Mucosa of descending colon (tissue), 3 donors: ENCODE data around the gene PPP4R3B. TPM values are rescaled to one million over a fixed set of nuclear protein-coding genes. Genes with fewer than 3 reads are reported as not detected.

Source experiments
- ATAC-seq: fragments of 200-7000 bp; cut with Tn5 transposase; one replicate; pipeline ENCODE4 v1.9.1; 2020; ENCODE audit warnings: mild to moderate bottlenecking, moderate library complexity
- DNase-seq, 3 donors: peaks; one replicate each; pipeline ENCODE4 v3.0.0-alpha.2; 2020
- H3K36me3 ChIP-seq: fragments of 200-600 bp; one replicate; pipeline ENCODE4 v1.8.0; 2021; ENCODE audit warnings: low read depth, mild to moderate bottlenecking
- H3K4me1 ChIP-seq: fragments of 200-600 bp; one replicate; pipeline ENCODE4 v1.8.0; 2021; ENCODE audit warnings: low read depth, mild to moderate bottlenecking
- H3K4me3 ChIP-seq: fragments of 200-600 bp; one replicate; pipeline ENCODE4 v1.8.0; 2021; ENCODE audit warnings: mild to moderate bottlenecking
- H3K9me3 ChIP-seq: fragments of 200-600 bp; one replicate; pipeline ENCODE4 v1.8.0; 2021; ENCODE audit warnings: mild to moderate bottlenecking
- CTCF ChIP-seq: fragments of 200-600 bp; IDR thresholded peaks from one replicate; pipeline ENCODE4 v1.8.0; 2022; ENCODE audit warnings: antibody characterized with exemption, mild to moderate bottlenecking
- intact Hi-C, 2 donors: fragments of 100-400 bp; cut with DNase I in 1 of 2; cut with micrococcal nuclease in 1 of 2; formaldehyde crosslinking; loops; one replicate each; pipeline versions ENCODE4 v1.11.0 to v1.11.1; 2022; cut with DNase I, micrococcal nuclease
- total RNA-seq, 3 donors: library from RNA; stranded (reverse); fragmentation: NEBNext Ultra II Directional in 2 of 3; extraction: Animal tissue kit (Norgen Biotek cat#: 25700) in 2 of 3; gene quantifications; one replicate each; pipeline versions ENCODE4 v1.2.1 to v1.2.4, GENCODE V29; 2021 to 2023
- donor health status: DM: no; HTN: no; CAD: no; lungs with moderate emphysema.
- donor health status: DM: no; HTN: no; CAD: no.
- donor health status: DM: no; HTN: yes; CAD: no.

The PPP4R3B gene
- total RNA-seq, 3 donors from 2014 or later, result 66.4 to 89.0 (median 68.5) TPM

GRCh38 chr2:55627915-55628314 is 10.5 kb upstream of the PPP4R3B start:
- no peak overlapping the region for H3K4me3 ChIP-seq
- intact Hi-C loops, result no loop called here
- no peaks in the 10 kb centered on the region for H3K4me1 ChIP-seq
- TF ChIP-seq CTCF, result no peak
- DNase-seq (no peak), ATAC-seq (no peak)
- H3K36me3 ChIP-seq, result no peaks in the 10 kb centered on the region
- no peaks in the 10 kb centered on the region for H3K9me3 ChIP-seq

GRCh38 chr2:55621802-55622201 is 4.4 kb upstream of the PPP4R3B start:
- peaks cover 23% of the 10 kb centered on the region for H3K4me1 ChIP-seq
- TF ChIP-seq CTCF, result no peak
- intact Hi-C loops, result no loop called here
- no peak for DNase-seq
- H3K9me3 ChIP-seq, result no peaks in the 10 kb centered on the region
- ATAC-seq, result no peak
- no peak overlapping the region for H3K4me3 ChIP-seq
- no peaks in the 10 kb centered on the region for H3K36me3 ChIP-seq

GRCh38 chr2:55620123-55620779 is 2.8 kb upstream of the PPP4R3B start:
- Histone ChIP-seq H3K36me3 (no peaks in the 10 kb centered on the region), H3K4me3 (no peak overlapping the region), H3K9me3 (no peaks in the 10 kb centered on the region), H3K4me1 (peaks cover 27% of the 10 kb centered on the region)
- peak in 1 of 3 donors; percentile 11 for DNase-seq
- peak; percentile 8 for TF ChIP-seq CTCF
- no peak for ATAC-seq
- intact Hi-C loops, result no loop called here

GRCh38 chr2:55618275-55619055 is 1.0 kb upstream of the PPP4R3B start:
- TF ChIP-seq CTCF, result no peak

GRCh38 chr2:55618025-55618274 is 528 bp upstream of the PPP4R3B start:
- Histone ChIP-seq H3K4me1 (peaks cover 28% of the 10 kb centered on the region), H3K9me3 (no peaks in the 10 kb centered on the region), H3K4me3 (peak overlapping the region; percentile 89), H3K36me3 (no peaks in the 10 kb centered on the region)
- no peak for ATAC-seq
- intact Hi-C loops, result no loop called here
- no peak for DNase-seq
- TF ChIP-seq CTCF, result no peak

More at GRCh38 chr2:55618275-55619055, 1.0 kb upstream of the PPP4R3B start:
- Histone ChIP-seq H3K9me3 (no peaks in the 10 kb centered on the region), H3K36me3 (no peaks in the 10 kb centered on the region), H3K4me3 (peak overlapping the region; percentile 89), H3K4me1 (peaks cover 28% of the 10 kb centered on the region)
- ATAC-seq (peak; percentile 34), DNase-seq (peak; percentile 67 to 76 (median 71))
- intact Hi-C loops, result no loop called here
